ENCODE results near the gene SEPTIN7. TPM values are rescaled to one million over a fixed set of nuclear protein-coding genes. Genes with fewer than 3 reads are reported as not detected.

SEPTIN7 gene
- total RNA-seq, 1 experiment from 2014 or later, result 161 TPM

GRCh38 chr7:35801392-35802101 lies 690 bp downstream of the SEPTIN7 start (continued):
- TF ChIP-seq TP53 (CRISPR knock-in tag; IDR thresholded peaks at IDR 0.05) (no peak), AFF4 (CRISPR knock-in tag; IDR thresholded peaks at IDR 0.05; ENCODE audit: borderline replicate concordance) (0 out of 2 replicates have a peak, but pooled peaks have one; percentile 44)

- H3K27ac Mint-ChIP-seq, result peak overlapping the region; percentile 82; the same call in 1 of the 2 replicates
- H3K9me3 Mint-ChIP-seq, result no peaks in the 10 kb centered on the region
- H3K4me3 Mint-ChIP-seq, result peak overlapping the region; percentile 90
- H3K4me1 Mint-ChIP-seq, result peaks cover 40% of the 10 kb centered on the region
- no peaks in the 10 kb centered on the region for H3K27me3 Mint-ChIP-seq (ENCODE audit: low read depth)
- ATAC-seq (no peak), DNase-seq (ENCODE audit: low spot score) (no peak)
- no peaks in the 10 kb centered on the region for H3K36me3 Mint-ChIP-seq
- POLR2A ChIA-PET, result interaction anchor here (2.2 to 2.7 kb wide), 2 partner anchors 11 to 107 kb away, joined by 12 to 16 read pairs; partner anchors contain the start of gene HERPUD2
- CTCF ChIA-PET, result interaction anchor here (1.9 to 4.1 kb wide), 2 partner anchors 92 to 105 kb away, joined by 6 to 32 read pairs; no protein-coding TSS in a partner anchor
- TF ChIP-seq ATF3 (CRISPR knock-in tag; conservative IDR thresholded peaks at IDR 0.05), result no peak
- TF ChIP-seq AFF4 (CRISPR knock-in tag; IDR thresholded peaks at IDR 0.05; ENCODE audit: borderline replicate concordance), result no peak
- TF ChIP-seq HMGXB4 (CRISPR knock-in tag; IDR thresholded peaks at IDR 0.05), result no peak
- TF ChIP-seq OVOL2 (CRISPR knock-in tag; IDR thresholded peaks at IDR 0.05; ENCODE audit: borderline replicate concordance), result no peak
- TF ChIP-seq MYBL2 (CRISPR knock-in tag; IDR thresholded peaks at IDR 0.05), result no peak
- no peak for TF ChIP-seq GRHL2 (CRISPR knock-in tag; IDR thresholded peaks at IDR 0.05; ENCODE audit: insufficient replicate concordance, severe bottlenecking)
- no peak for TF ChIP-seq FOXP4 (CRISPR knock-in tag; IDR thresholded peaks at IDR 0.05)
- TF ChIP-seq ZNF138 (CRISPR knock-in tag; conservative IDR thresholded peaks at IDR 0.05), result no peak
- no peak for TF ChIP-seq USF2 (CRISPR knock-in tag; IDR thresholded peaks at IDR 0.05)
- no peak for TF ChIP-seq ZNF281 (CRISPR knock-in tag; IDR thresholded peaks at IDR 0.05)
- TF ChIP-seq SMAD3 (CRISPR knock-in tag; IDR thresholded peaks at IDR 0.05; ENCODE audit: borderline replicate concordance), result no peak
- no peak for TF ChIP-seq PREB (CRISPR knock-in tag; IDR thresholded peaks at IDR 0.05; ENCODE audit: borderline replicate concordance)
- TF ChIP-seq NFYB (CRISPR knock-in tag; conservative IDR thresholded peaks at IDR 0.05; ENCODE audit: low read depth), result no peak
- TF ChIP-seq TCF7 (CRISPR knock-in tag; IDR thresholded peaks at IDR 0.05; ENCODE audit: low read depth), result no peak
- no peak for TF ChIP-seq ZBTB21 (CRISPR knock-in tag; IDR thresholded peaks at IDR 0.05; ENCODE audit: borderline replicate concordance)
- TF ChIP-seq CREM (CRISPR knock-in tag; IDR thresholded peaks at IDR 0.05), result no peak
Observed at GRCh38 chr7:35802102-35802466, 1.2 kb downstream of the SEPTIN7 start.
